GM18868 (cell line): Measurements from ENCODE around the gene HNRNPCL1.
"Not testable (repeated sequence)": the region's sequence is repeated elsewhere in the genome, so short reads cannot be mapped to it uniquely, and the experiment has no call there.

ENCODE experiments used
- ATAC-seq: cut with Tn5 transposase; IDR thresholded peaks from one replicate; pipeline ENCODE4 v1.9.1; 2021; ENCODE audit warnings: mild to moderate bottlenecking, moderate library complexity; ENCODE audit not compliant: unreplicated experiment

The HNRNPCL1 gene

GRCh38 chr1:12848620-12849019 is at the start of gene HNRNPCL1:
TSS of gene HNRNPCL1 (minus strand) at chr1:12848720. CDS start at chr1:12848289, 431 bp downstream.
- ATAC-seq, result not testable (repeated sequence)

GRCh38 chr1:12898170-12898569 is 49.6 kb upstream of the HNRNPCL1 start, which contains the start of gene PRAMEF10:
TSS of gene PRAMEF10 (minus strand) at chr1:12898270. CDS start at chr1:12895847, 2,423 bp downstream.
- not testable (repeated sequence) for ATAC-seq

- not testable (repeated sequence) for ATAC-seq
Measured at GRCh38 chr1:12886101-12886500, 37.6 kb upstream of the HNRNPCL1 start, which contains the start of gene PRAMEF4. TSS of gene PRAMEF4 (minus strand) at chr1:12886201. CDS start at chr1:12883394, 2,807 bp downstream.

GRCh38 chr1:12878453-12878852 is 29.9 kb upstream of the HNRNPCL1 start:
- ATAC-seq, result not testable (repeated sequence)

- not testable (repeated sequence) for ATAC-seq
Measured at GRCh38 chr1:12863131-12863880, 14.8 kb upstream of the HNRNPCL1 start.

- not testable (repeated sequence) for ATAC-seq
Measured at GRCh38 chr1:12856786-12857185, 8.3 kb upstream of the HNRNPCL1 start, which contains the start of gene PRAMEF2. TSS of gene PRAMEF2 (plus strand) at chr1:12857086. CDS start at chr1:12859010, 1,924 bp downstream.

- no peak for ATAC-seq
Measured at GRCh38 chr1:12851779-12852178, 3.3 kb upstream of the HNRNPCL1 start.

GRCh38 chr1:12833251-12833650 is 15.3 kb downstream of the HNRNPCL1 start:
- not testable (repeated sequence) for ATAC-seq

- not testable (repeated sequence) for ATAC-seq
Measured at GRCh38 chr1:12831310-12831709, 17.2 kb downstream of the HNRNPCL1 start, which contains the start of gene PRAMEF11. TSS of gene PRAMEF11 (minus strand) at chr1:12831410. CDS start at chr1:12828789, 2,621 bp downstream.

GRCh38 chr1:12819061-12819460 is 29.5 kb downstream of the HNRNPCL1 start:
- not testable (repeated sequence) for ATAC-seq

- no peak for ATAC-seq
Measured at GRCh38 chr1:12811409-12811784, 37.1 kb downstream of the HNRNPCL1 start.

GRCh38 chr1:12810691-12811408 is 37.7 kb downstream of the HNRNPCL1 start:
- ATAC-seq, result no peak

- no peak for ATAC-seq
Measured at GRCh38 chr1:12809933-12810332, 38.6 kb downstream of the HNRNPCL1 start.

GRCh38 chr1:12799730-12800129 is 48.8 kb downstream of the HNRNPCL1 start:
- no peak for ATAC-seq

GRCh38 chr1:12798911-12799310 is 49.6 kb downstream of the HNRNPCL1 start:
- ATAC-seq, result no peak
